SKM-1 treated with dmso at 0.1 percent for 144 hours (cell line): ENCODE results near the gene GNL3.
A peak's percentile ranks its signal among the peaks of the same experiment; 100 is the strongest.
"Not testable (repeated sequence)": the region's sequence is repeated elsewhere in the genome, so short reads cannot be mapped to it uniquely, and the experiment has no call there.

Source experiments
- DNase-seq: peaks from one replicate; lab custom pipeline; 2025; ENCODE audit not compliant: unreplicated experiment; lab: John Stamatoyannopoulos, UW

Gene GNL3

GRCh38 chr3:52715714-52716305, 30.0 kb downstream of the GNL3 start:
- no peak for DNase-seq

- no peak for DNase-seq
Observed at GRCh38 chr3:52719618-52720017, 33.8 kb downstream of the GNL3 start.

- DNase-seq, result peak; percentile 96
Observed at GRCh38 chr3:52721002-52721729, 35.3 kb downstream of the GNL3 start.

- no peak for DNase-seq
Observed at GRCh38 chr3:52721730-52722008, 35.8 kb downstream of the GNL3 start.

GRCh38 chr3:52722491-52722890, 36.7 kb downstream of the GNL3 start:
- no peak for DNase-seq

GRCh38 chr3:52723935-52724334, 38.1 kb downstream of the GNL3 start:
- no peak for DNase-seq

- DNase-seq, result no peak
Observed at GRCh38 chr3:52724511-52724910, 38.7 kb downstream of the GNL3 start.

GRCh38 chr3:52728753-52729152, 42.9 kb downstream of the GNL3 start:
- not testable (repeated sequence) for DNase-seq

GRCh38 chr3:52730681-52731080, 44.8 kb downstream of the GNL3 start:
- DNase-seq, result peak; percentile 16

- no peak for DNase-seq
Observed at GRCh38 chr3:52731590-52731989, 45.8 kb downstream of the GNL3 start.

GRCh38 chr3:52733256-52733891, 47.5 kb downstream of the GNL3 start:
- DNase-seq, result no peak

- no peak for DNase-seq
Observed at GRCh38 chr3:52739730-52740129, 53.9 kb downstream of the GNL3 start.

GRCh38 chr3:52742418-52743041, 56.7 kb downstream of the GNL3 start:
- peak; percentile 11 for DNase-seq

GRCh38 chr3:52743152-52743551, 57.3 kb downstream of the GNL3 start:
- DNase-seq, result no peak

GRCh38 chr3:52743721-52744120, 57.9 kb downstream of the GNL3 start:
- no peak for DNase-seq
